Neural progenitor cell (in vitro differentiated cells): ENCODE data around the gene CCDC188.

Experiments used
- EZH2 ChIP-seq: fragments of 200-600 bp; sonication (generic); IDR thresholded peaks from 2 replicates; pipeline ENCODE4 v1.6.1; 2017; ENCODE audit warnings: antibody characterized with exemption, mild to moderate bottlenecking, moderate library complexity
- EZH2phosphoT487 ChIP-seq: fragments of 200-600 bp; sonication (generic); IDR thresholded peaks from 2 replicates; pipeline ENCODE4 v1.6.1; 2017; ENCODE audit warnings: antibody characterized with exemption
- TF ChIP-seq, protein P1 (sequence below): fragments of 200-600 bp; sonication (generic); IDR thresholded peaks from 2 replicates; pipeline ENCODE4 v1.5.1; 2017; ENCODE audit warnings: antibody characterized with exemption, mild to moderate bottlenecking

GRCh38 chr22:20154602-20155187 lies 3.8 kb upstream of the CCDC188 start:
- TF ChIP-seq, protein P1, sequence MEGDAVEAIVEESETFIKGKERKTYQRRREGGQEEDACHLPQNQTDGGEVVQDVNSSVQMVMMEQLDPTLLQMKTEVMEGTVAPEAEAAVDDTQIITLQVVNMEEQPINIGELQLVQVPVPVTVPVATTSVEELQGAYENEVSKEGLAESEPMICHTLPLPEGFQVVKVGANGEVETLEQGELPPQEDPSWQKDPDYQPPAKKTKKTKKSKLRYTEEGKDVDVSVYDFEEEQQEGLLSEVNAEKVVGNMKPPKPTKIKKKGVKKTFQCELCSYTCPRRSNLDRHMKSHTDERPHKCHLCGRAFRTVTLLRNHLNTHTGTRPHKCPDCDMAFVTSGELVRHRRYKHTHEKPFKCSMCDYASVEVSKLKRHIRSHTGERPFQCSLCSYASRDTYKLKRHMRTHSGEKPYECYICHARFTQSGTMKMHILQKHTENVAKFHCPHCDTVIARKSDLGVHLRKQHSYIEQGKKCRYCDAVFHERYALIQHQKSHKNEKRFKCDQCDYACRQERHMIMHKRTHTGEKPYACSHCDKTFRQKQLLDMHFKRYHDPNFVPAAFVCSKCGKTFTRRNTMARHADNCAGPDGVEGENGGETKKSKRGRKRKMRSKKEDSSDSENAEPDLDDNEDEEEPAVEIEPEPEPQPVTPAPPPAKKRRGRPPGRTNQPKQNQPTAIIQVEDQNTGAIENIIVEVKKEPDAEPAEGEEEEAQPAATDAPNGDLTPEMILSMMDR, result no peak
- TF ChIP-seq EZH2phosphoT487, result no peak
- TF ChIP-seq EZH2, result no peak
